Measurements from ENCODE around the gene ELAPOR1.
"Not testable (repeated sequence)": the region's sequence is repeated elsewhere in the genome, so short reads cannot be mapped to it uniquely, and the experiment has no call there.

The ELAPOR1 gene

DNA sequence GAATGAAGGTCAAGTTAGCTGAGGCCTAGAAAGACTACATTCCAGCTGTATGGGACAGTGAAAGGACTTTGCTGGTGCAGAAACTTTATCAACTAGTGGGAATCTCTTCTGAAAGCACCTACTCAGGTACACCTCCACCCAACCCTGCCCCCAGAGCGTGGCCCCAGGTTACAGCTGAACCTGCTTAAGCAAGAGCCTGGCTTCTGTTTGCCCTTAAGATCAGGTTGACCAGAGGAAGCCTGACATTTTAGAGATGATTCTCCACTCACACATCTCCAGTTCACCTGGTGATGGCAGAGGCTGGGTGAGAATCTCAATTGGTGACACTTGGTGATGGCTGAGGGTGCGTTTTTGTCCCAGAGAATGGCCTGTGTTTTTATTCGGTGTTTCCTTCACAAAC is 24.0 kb downstream of the ELAPOR1 start:
- no peak for DNase-seq (ENCODE audit: low read depth in 1 of 2, low spot score in 1 of 2)

DNA sequence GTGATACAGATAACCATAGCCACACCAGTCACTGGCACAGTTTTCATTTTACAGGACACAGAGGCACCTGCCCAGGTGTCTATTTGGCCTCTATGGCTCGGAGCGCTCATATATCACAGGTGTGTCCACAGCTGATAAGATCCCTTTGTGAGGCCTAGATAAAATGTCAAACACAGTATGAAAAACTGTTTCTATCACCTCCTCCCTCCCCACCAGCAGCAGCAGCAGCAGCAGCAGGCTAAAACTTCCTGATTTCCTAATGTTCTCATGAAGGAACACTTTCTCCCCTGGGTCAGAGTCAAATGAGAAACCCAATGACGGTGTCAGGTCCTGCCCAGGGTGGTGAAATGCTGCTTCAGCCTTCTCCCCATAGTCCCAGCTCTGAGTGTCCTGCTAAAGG is 24.4 kb downstream of the ELAPOR1 start:
- DNase-seq (ENCODE audit: low read depth in 1 of 2, low spot score in 1 of 2), result no peak

DNA sequence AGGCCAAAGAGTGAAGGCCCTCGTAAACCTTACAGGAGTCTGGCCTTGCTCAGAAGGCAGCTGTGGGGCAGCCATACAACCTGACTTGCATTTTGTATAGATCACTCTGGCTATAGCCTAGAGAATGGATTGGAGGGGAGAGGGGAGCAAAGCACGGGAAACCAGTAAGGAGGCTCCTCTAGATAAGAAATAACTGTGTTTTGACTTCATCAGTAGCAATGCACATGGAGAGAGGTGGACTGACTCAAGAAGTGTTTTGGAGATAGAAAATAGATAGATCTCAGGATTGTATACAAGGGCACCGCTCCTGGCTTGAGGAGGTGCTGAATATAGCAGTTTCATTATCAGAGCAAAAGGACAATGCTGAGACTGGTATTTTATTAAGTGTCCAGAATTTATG is 26.5 kb downstream of the ELAPOR1 start:
- DNase-seq (ENCODE audit: low read depth in 1 of 2, low spot score in 1 of 2), result no peak

DNA sequence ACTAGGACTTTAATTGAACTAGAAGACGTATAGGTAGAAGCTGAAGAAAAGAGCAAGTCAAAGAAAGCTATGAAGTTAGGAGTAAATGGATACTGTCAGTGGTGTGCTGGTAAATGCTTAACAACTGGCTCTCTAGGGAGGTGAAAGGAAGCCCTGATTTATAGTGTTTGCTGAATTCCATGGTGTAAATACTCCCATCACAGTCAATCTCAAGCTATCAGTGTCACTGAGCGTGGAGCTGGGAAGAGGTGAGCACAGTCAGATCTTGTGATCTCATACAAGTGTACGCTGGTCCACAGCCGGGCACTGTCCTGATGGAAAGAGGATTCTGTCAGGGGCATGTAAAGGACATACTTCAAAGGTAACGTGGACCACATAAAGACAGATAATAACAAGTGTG is 28.3 kb downstream of the ELAPOR1 start:
- DNase-seq (ENCODE audit: low read depth in 1 of 2, low spot score in 1 of 2), result no peak

DNA sequence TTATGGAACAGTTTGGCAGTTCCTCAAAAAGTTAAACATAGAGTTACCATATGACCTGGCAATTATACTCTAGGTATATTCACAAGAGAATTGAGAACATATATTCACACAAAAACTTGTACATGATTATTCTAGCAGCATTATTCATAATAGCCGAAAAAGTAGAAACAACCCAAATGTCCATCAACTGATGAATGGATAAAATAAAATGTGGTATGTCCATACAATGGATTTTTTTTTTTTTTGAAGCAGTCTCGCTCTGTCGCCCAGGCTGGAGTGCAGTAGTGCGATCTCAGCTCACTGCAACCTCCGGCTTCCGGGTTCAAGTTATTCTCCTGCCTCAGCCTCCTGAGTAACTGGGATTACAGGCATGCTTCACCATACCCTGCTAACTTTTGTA is 28.8 kb downstream of the ELAPOR1 start:
- DNase-seq (ENCODE audit: low read depth in 1 of 2, low spot score in 1 of 2), result not testable (repeated sequence)

DNA sequence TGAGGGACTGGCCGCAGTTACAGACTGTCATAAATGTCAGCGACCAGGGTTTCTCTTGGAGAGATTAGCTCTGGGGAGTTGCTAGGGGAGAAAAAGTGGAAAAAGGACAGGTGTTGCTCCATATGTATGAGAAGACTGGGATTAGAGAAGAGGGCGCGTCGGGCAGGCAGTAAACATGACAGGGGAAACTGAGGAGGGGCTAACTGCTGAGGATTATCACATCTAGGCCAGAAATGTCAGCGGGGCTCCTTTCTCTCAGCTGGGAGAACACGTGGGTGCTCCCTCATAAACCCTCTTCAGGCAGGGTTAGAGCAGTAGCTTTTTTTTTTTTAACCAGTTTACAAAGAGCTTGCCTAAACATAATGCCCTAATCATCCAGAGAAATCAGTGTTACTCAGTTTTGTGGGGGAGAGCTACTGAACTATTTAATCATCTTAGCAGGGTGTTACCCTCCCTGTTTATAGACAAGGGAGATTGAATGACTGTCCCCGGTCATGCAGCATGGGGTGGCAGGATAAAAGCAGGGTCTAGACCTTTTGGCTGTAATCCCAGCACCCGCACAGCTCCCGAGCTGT is 35.2 kb downstream of the ELAPOR1 start:
- DNase-seq (ENCODE audit: low read depth in 1 of 2, low spot score in 1 of 2), result no peak

DNA sequence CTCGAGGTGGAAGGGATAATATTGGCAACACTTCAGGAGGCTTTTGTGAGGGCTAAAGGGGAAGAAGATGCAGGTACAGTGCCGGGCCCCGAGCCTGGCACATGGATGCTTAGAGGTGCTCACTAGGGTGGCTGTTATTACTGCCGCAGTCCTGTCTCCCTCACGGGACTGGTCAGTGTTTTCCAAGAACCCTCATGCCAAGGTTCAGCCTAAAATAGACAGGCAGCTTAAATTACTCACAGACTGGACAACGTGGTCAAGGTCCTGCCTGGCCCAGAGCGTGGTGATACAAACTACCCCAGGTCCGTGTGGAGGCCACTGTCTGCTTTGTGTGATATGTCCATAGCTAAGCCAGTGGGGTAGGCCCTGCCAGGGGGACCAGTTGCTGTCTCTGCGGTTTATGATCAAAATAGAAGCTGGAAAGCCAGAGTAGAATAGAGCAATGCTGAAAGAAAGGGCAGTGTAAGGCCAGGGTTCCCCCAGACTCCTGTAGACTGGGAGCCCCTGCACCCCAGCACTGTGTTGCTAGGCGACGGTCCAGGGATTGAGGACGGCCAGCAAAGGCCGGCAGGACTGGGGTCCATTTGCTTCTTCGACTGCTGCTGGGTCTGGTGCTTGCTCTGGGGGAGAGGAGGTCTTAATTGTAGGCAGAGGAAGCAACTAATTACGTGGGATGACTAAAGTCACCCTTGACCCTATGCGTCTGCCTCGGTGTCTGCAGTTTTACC is 36.1 kb downstream of the ELAPOR1 start:
- no peak for DNase-seq (ENCODE audit: low read depth in 1 of 2, low spot score in 1 of 2)

DNA sequence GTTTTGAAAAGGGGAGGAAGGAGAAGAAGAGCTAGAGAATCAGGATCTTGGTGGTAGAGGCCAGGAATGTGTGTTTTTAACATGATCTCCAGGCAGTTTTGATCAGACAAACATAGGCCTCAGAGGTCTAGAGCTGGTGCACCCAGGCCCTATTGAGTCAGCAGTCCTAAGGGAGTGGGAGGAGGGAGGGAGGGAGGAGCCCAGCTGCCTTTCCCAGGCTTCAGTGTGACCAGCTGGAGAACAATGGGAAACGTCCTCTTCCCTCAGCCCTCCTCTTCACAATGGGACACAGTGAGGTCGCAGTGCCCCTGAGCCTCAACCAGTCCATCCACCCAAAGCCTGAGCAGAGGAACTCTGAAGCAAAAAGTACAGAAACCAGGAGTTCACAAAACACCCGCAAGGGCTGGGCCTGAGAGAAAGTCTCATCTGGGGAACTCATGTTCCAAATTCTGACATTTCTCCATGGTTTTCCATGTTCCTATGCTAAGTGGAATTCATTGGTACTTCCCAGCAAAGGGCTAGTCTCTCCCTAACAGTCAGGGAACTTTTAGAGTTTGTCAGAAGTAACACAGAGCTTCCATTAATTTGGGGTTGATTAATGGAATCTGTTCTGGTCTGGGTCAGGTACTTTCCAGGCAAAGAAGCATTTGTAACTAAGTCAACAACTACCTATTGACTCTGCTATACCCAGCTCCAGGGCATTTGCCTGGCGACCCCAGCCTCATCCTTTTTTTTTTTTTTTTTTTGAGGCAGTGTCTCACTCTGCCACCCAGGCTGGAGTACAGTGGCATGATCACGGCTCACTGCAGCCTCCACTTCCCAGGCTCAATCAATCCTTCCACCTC is 37.5 kb downstream of the ELAPOR1 start:
- DNase-seq (ENCODE audit: low read depth in 1 of 2, low spot score in 1 of 2), result no peak

DNA sequence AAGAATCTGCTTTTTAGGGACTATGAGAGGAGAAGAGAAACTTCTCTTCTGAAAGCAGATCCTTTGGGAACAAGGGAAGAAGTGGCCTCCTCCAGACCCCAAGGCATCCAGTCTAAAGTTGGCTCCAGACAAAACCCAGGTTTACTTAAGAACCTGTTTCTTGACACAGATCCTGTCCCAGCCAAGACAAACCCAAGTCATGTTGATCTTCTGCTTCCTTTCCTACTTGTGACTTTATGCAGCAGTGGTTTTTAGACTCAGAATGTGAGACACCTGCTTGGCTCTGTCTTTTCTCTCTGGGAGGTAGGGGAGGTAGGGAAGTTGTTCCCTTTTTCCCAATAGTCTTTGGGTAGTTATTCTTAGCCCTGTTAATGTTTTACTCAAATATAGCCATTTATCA is 38.3 kb downstream of the ELAPOR1 start:
- no peak for DNase-seq (ENCODE audit: low read depth in 1 of 2, low spot score in 1 of 2)

DNA sequence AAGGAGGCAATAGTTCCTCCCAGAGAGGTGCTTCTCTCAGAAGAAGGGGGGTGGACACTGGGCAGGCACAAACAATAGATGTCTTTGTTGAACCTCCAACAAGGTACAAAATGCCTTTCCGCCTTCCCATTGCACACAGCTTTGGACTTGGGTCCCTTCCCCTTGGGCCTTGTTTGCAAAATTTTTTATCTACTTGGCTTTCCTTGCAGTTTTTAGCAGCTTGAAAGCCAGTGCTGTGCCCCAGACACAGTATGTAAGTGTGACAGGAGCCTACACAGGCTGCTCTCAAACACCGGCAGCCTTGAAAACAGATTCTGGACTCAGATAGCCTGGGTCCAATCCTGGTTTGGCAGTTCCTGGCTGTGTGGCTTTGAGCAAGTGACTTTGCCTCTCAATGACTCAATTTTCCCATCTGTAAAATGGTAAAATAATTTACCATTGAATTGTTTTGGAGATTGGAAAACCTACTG is 43.0 kb downstream of the ELAPOR1 start:
- DNase-seq (ENCODE audit: low read depth in 1 of 2, low spot score in 1 of 2), result no peak

DNA sequence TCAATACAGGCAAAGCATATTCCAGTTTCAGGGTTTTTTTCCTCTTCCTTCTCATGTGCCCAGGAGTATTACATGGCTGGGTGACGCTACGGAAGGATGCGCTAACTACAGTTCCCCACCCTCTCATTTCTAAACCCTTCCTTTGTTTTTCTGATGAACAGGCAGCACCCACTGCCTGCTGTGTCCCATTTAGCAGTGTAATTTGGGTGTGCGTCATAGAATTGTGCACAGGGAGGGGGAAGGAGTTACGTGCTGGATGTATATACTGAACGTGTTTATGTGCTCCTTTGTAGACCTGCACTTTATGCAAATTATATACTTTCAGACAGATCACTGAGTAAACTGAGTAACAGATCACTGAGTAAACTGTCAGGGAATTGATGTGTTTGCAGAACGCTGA is 44.5 kb downstream of the ELAPOR1 start:
- DNase-seq (ENCODE audit: low read depth in 1 of 2, low spot score in 1 of 2), result no peak

DNA sequence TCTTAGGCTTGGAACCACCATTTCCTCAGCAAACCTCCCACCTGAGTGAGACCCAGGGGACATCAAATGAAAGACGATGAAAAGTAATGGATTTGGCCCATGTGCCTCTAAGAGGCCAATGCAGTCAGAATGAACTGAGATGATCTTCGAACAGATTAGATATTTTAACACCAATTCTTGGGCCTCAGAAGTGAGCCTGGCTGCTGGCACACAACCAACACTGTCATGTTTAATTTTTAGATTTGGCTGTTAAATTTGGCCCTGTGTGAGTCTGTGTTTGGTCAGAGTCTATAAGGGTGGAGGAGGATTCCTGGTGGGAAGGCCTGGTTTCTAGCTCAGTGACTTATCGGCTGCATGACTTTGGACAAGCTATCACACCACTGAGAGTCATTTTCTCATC is 45.4 kb downstream of the ELAPOR1 start:
- DNase-seq (ENCODE audit: low read depth in 1 of 2, low spot score in 1 of 2), result no peak

DNA sequence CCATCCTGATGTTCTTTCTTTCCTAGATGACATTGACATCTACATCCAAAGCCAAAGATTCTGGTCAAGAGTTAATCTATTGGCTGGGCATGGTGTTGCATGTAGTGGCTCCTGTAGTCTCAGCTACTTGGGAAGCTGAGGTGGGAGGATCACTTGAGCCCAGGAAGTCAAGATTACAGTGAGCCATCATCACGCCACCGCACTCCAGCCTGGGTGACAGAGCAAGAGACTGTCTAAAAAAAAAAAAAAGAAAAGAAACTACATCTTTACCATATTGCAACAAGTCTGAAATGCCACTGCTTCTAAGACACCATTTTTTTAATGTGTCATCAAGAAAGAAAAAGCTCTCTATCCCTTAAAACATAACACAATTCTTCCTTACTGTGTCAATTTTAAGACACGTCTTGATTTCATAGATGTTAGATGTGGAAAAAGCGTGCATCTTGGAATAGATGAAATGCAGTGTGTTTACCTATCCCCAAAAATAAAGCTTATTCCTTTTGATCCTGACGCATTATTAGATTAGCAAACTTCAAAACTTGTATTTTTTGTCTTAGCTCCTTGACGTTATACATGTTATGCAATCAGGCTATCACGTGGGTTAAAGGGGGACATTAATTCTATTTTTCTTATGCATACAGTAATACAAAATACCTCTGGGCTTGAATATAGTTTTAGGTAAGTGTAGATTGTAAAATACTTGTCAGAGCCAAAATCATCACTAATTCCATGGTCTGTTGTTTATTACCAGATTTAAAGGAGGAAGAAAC is 46.3 kb downstream of the ELAPOR1 start:
- no peak for DNase-seq (ENCODE audit: low read depth in 1 of 2, low spot score in 1 of 2)

DNA sequence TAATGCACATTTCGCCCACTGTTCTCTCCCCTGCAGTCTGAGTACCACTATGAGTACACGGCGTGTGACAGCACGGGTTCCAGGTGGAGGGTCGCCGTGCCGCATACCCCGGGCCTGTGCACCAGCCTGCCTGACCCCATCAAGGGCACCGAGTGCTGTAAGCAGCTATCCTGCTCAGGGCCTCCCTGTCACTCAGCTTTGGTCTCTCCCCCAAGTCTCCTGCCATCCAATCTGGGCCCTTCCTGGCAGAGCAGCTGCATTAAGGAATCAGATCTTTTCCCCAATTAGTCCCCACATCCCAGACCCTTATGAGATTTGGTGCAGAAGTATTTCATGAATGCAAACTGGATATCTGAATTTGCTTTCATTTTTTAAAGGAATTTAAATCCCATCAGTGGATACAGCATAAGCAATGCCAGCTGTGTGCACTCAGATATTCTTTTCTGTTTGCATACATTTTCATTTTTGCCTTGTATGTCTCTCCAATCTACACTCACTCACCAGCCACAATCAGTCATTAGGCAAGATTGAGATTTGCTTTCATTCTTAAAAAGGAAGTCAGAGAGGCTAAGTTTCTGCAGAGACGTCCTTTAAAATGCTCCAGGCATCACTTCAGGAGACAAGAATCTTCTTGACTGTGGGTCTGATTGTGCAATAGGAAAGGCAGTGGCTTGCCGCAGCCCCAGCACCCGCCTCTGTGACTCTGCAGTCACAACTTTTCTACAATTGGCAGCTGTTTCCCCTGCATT is 48.1 kb downstream of the ELAPOR1 start:
- no peak for DNase-seq (ENCODE audit: low read depth in 1 of 2, low spot score in 1 of 2)

DNA sequence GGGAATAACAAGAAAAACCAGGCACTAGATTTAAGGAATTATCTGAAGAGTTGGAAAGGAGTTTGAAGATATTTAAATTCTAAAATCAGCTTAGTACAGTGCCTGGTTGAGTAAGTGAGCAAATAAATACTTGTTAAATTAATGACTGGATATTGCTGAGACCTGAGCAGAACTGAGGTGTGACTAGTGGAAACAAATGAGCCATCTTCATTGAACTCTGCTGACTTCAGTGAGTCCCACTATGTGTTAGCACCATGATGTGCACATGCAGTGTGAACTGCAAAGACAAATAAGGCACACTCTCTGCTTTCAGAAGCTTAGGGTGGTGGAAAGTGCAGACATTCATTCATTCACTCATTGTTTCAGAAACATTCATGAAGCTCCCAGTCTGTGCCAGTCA is 48.7 kb downstream of the ELAPOR1 start:
- no peak for DNase-seq (ENCODE audit: low read depth in 1 of 2, low spot score in 1 of 2)

DNA sequence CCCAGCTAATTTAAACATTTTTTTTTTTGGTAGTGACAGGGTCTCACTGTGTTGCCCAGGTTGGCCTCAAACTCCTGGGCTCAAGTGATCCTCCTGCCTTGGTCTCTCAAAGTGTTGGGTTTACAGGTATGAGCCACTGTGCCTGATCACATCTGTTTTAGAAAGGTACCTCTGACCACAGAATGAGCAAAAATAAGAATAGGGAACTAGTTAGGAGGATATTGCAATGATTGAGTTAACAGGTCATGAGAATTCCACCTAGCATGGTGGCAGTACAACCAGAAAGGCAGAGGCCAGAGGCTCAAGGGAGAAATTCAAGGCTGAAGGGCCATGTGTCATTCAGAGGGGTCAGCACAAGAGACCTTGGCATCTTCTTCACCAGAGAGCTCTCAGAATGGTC is 49.6 kb downstream of the ELAPOR1 start:
- no peak for DNase-seq (ENCODE audit: low read depth in 1 of 2, low spot score in 1 of 2)

Measured in activated T-helper 1 cell treated with anti-CD3 and anti-CD28 coated beads, Interleukin-2, amount 50 U/mL, for 16 hours (primary cell).